IMR-90 (cell line): ENCODE measurements around the gene CNOT2. TPM values are rescaled to one million over a fixed set of nuclear protein-coding genes. Genes with fewer than 3 reads are reported as not detected.
A peak's percentile ranks its signal among the peaks of the same experiment; 100 is the strongest.

Source experiments
- ATAC-seq: fragments of 200-7000 bp; cut with Tn5 transposase; 2 replicates; pipeline ENCODE4 v1.9.1; 2020; ENCODE audit warnings: low read depth, mild to moderate bottlenecking, moderate library complexity
- BruUV-seq: library from RNA; stranded (reverse); fragments of 400-500 nt; replicated peaks from 2 replicates; lab custom pipeline; 2021; lab: Mats Ljungman, UMichigan
- CTCF ChIA-PET: fragments of 300-600 bp; formaldehyde crosslinking; extraction: SDS; loops from one replicate; lab custom pipeline; 2021; ENCODE audit warnings: antibody characterized with exemption; lab: Yijun Ruan, JAX
- POLR2A ChIA-PET: fragments of 300-600 bp; sonication (Branson Sonifier 250); formaldehyde crosslinking; loops from one replicate; lab custom pipeline; 2022; ENCODE audit warnings: antibody characterized with exemption; ENCODE audit not compliant: unreplicated experiment; lab: Charles Lee
- DNase-seq: peaks from one replicate; pipeline ENCODE4 v3.0.0; 2013
- H2AFZ ChIP-seq: replicated peaks from 2 replicates; pipeline ENCODE3; 2013; ENCODE audit warnings: low read length, mild to moderate bottlenecking; ENCODE audit not compliant: poor library complexity
- H2AK5ac ChIP-seq: 2 replicates; pipeline ENCODE4 v1.6.1; 2013; ENCODE audit warnings: low read depth, low read length, inconsistent platforms
- H2AK9ac ChIP-seq: replicated peaks from 2 replicates; pipeline ENCODE3; 2013; ENCODE audit warnings: mild to moderate bottlenecking, low read depth, low read length, moderate library complexity; ENCODE audit not compliant: poor library complexity
- H2BK120ac ChIP-seq: 2 replicates; pipeline ENCODE4 v1.6.1; 2013; ENCODE audit warnings: low read depth, low read length, inconsistent platforms
- H2BK15ac ChIP-seq: 3 replicates; pipeline ENCODE4 v1.6.1; 2013; ENCODE audit warnings: low read depth, low read length, inconsistent platforms
- H2BK20ac ChIP-seq: 2 replicates; pipeline ENCODE4 v1.6.1; 2013; ENCODE audit warnings: low read depth, mild to moderate bottlenecking, inconsistent platforms, low read length, moderate library complexity
- H2BK5ac ChIP-seq: 2 replicates; pipeline ENCODE4 v1.6.1; 2013; ENCODE audit warnings: mild to moderate bottlenecking, low read depth, low read length, inconsistent platforms; ENCODE audit not compliant: poor library complexity, severe bottlenecking
- H3K14ac ChIP-seq: replicated peaks from 2 replicates; pipeline ENCODE4 v1.6.1; 2013; ENCODE audit warnings: low read depth, low read length, inconsistent platforms
- H3K18ac ChIP-seq: 2 replicates; pipeline ENCODE4 v1.6.1; 2013; ENCODE audit warnings: low read depth, low read length, control low read depth
- H3K23ac ChIP-seq: 2 replicates; pipeline ENCODE4 v1.6.1; 2013; ENCODE audit warnings: low read depth, low read length, inconsistent platforms
- H3K27ac ChIP-seq: 2 replicates; pipeline ENCODE4 v1.5.1; 2013; ENCODE audit warnings: mild to moderate bottlenecking, control low read depth, low read length; ENCODE audit not compliant: insufficient read depth
- H3K27me3 ChIP-seq: 2 replicates; pipeline ENCODE4 v1.6.1; 2013; ENCODE audit warnings: low read length; ENCODE audit not compliant: control insufficient read depth, insufficient read depth
- H3K36me3 ChIP-seq: 2 replicates; pipeline ENCODE4 v1.6.1; 2013; ENCODE audit warnings: low read length, mixed read lengths; ENCODE audit not compliant: control insufficient read depth, insufficient read depth
- H3K4ac ChIP-seq: 2 replicates; pipeline ENCODE4 v1.6.1; 2013; ENCODE audit warnings: low read depth, low read length, inconsistent platforms
- H3K4me1 ChIP-seq: 2 replicates; pipeline ENCODE4 v1.6.1; 2013; ENCODE audit warnings: low read length, mixed read lengths; ENCODE audit not compliant: control insufficient read depth, insufficient read depth
- H3K4me2 ChIP-seq: 2 replicates; pipeline ENCODE4 v1.6.1; 2013; ENCODE audit warnings: low read depth, mild to moderate bottlenecking, control low read depth, low read length, moderate library complexity
- H3K4me3 ChIP-seq: 2 replicates; pipeline ENCODE4 v1.5.1; 2013; ENCODE audit warnings: low read depth, mild to moderate bottlenecking, control low read depth, low read length, moderate library complexity; ENCODE audit not compliant: insufficient read depth
- H3K56ac ChIP-seq: 2 replicates; pipeline ENCODE4 v1.6.1; 2013; ENCODE audit warnings: low read length, inconsistent platforms; ENCODE audit not compliant: insufficient read depth; ENCODE audit errors: extremely low read depth
- H3K79me1 ChIP-seq, 2 experiments: 2 replicates each; pipeline ENCODE4 v1.6.1; 2013; ENCODE audit warnings: low read length in 2 of 2, inconsistent platforms in 1 of 2, low read depth in 1 of 2
- H3K9ac ChIP-seq: 2 replicates; pipeline ENCODE4 v1.6.1; 2013; ENCODE audit warnings: low read depth, low read length, control low read depth
- H3K9me1 ChIP-seq: 2 replicates; pipeline ENCODE4 v1.6.1; 2013; ENCODE audit warnings: low read length, inconsistent platforms; ENCODE audit not compliant: insufficient read depth
- H3K9me3 ChIP-seq: 2 replicates; pipeline ENCODE4 v1.6.1; 2013; ENCODE audit warnings: low read length; ENCODE audit not compliant: control insufficient read depth, insufficient read depth
- H4K20me1 ChIP-seq: 2 replicates; pipeline ENCODE4 v1.6.1; 2013; ENCODE audit warnings: low read length, inconsistent platforms; ENCODE audit not compliant: insufficient read depth
- H4K5ac ChIP-seq: 2 replicates; pipeline ENCODE4 v1.6.1; 2013; ENCODE audit warnings: mild to moderate bottlenecking, low read depth, low read length, control low read depth
- H4K8ac ChIP-seq, 2 experiments: 2 replicates each; pipeline ENCODE4 v1.6.1; 2013; ENCODE audit warnings: low read depth in 2 of 2, low read length in 2 of 2, control low read depth in 1 of 2, inconsistent platforms in 1 of 2
- H4K91ac ChIP-seq: 2 replicates; pipeline ENCODE4 v1.6.1; 2013; ENCODE audit warnings: low read depth, low read length, inconsistent platforms; ENCODE audit not compliant: insufficient read depth
- CEBPB ChIP-seq: IDR thresholded peaks from 2 replicates; pipeline ENCODE4 v1.6.1; 2012; ENCODE audit warnings: low read depth, low read length, improper control_type of control experiment
- NFE2L2 ChIP-seq: fragments of 150-350 bp; IDR thresholded peaks from 2 replicates; pipeline ENCODE4 v1.6.1; 2016; ENCODE audit warnings: low read depth, mild to moderate bottlenecking, low read length
- WGBS, 2 experiments: methylation state at CpG; one replicate each; pipeline versions ENCODE4 v1.1.5 to v1.1.7; 2013; ENCODE audit warnings: missing lambda C conversion rate in 2 of 2; ENCODE audit not compliant: insufficient read length in 1 of 2; ENCODE audit errors: extremely low coverage in 2 of 2; 5-methylcytosine and 5-hydroxymethylcytosine counted together
- dilution Hi-C: fragments of 300-500 bp; cut with HindIII; formaldehyde crosslinking; loops from one replicate; pipeline ENCODE4 v1.14.3; 2018; ENCODE audit warnings: low sequenced_read_pairs; ENCODE audit not compliant: unreplicated experiment
- in situ Hi-C: fragments of 300-500 bp; cut with MboI; formaldehyde crosslinking; loops from 3 replicates; pipeline ENCODE4 v1.14.3; 2019; ENCODE audit warnings: low sequenced_read_pairs, inconsistent platforms, mixed read lengths
- intact Hi-C: fragments of 100-400 bp; cut with micrococcal nuclease; formaldehyde crosslinking; loops from 2 replicates; pipeline ENCODE4 v1.10.0; 2022
- polyA plus RNA-seq, 3 experiments: library from polyadenylated mRNA; depleted of rRNA; stranded (reverse); fragments of >200 nt; gene quantifications; 2 replicates each; pipeline ENCODE4 v1.2.3, GENCODE V29; 2012; ENCODE audit warnings: low replicate concordance in 1 of 3
- total RNA-seq: library from RNA; depleted of rRNA; stranded (reverse); fragments of >200 nt; gene quantifications from 2 replicates; pipeline ENCODE4 v1.2.3, GENCODE V29; 2012

The CNOT2 gene
- total and polyA plus RNA-seq, 2 of the 4 experiments (the other 2 are of a cell fraction), result 63.4 to 159 TPM

GRCh38 chr12:70354787-70355186 lies 111.6 kb downstream of the CNOT2 start:
- Histone ChIP-seq H3K36me3 (peaks cover 5% of the 10 kb centered on the region), H3K23ac (no peak overlapping the region), H2AK5ac (no peak overlapping the region), H4K5ac (no peak overlapping the region), H3K9me3 (no peaks in the 10 kb centered on the region), H3K9me1 (no peaks in the 10 kb centered on the region; the same call in 1 of the 2 replicates), H3K4me2 (no peak overlapping the region), H2AFZ (no peak overlapping the region), H3K9ac (no peak overlapping the region), H3K4me3 (no peak overlapping the region), H3K56ac (no peak overlapping the region), H2BK5ac (no peak overlapping the region), H3K14ac (no peak overlapping the region), H4K91ac (no peak overlapping the region), H3K18ac (no peak overlapping the region), H2AK9ac (no peak overlapping the region), H2BK120ac (no peak overlapping the region), H3K4me1 (no peaks in the 10 kb centered on the region), H3K79me1 (no peaks in the 10 kb centered on the region), H3K27ac (no peak overlapping the region), H4K8ac (no peak overlapping the region), H2BK20ac (no peak overlapping the region), H4K20me1 (no peaks in the 10 kb centered on the region), H3K4ac (no peak overlapping the region), H3K27me3 (no peaks in the 10 kb centered on the region), H2BK15ac (no peak overlapping the region)
- ChIA-PET CTCF (no interaction called here), POLR2A (no interaction called here)
- no TSS peak for BruUV-seq
- no peak for TF ChIP-seq NFE2L2
- TF ChIP-seq CEBPB, result peak; percentile 55
- intact Hi-C loops, result no loop called here
- in situ Hi-C loops, result no loop called here
- WGBS, 2 experiments, result no CpG with 5 or more reads among the region's 3 CpGs
- ATAC-seq, result no peak
- no peak for DNase-seq
- dilution Hi-C loops, result no loop called here
